ENCODE measurements around the gene CLCN3.

Gene CLCN3

DNA sequence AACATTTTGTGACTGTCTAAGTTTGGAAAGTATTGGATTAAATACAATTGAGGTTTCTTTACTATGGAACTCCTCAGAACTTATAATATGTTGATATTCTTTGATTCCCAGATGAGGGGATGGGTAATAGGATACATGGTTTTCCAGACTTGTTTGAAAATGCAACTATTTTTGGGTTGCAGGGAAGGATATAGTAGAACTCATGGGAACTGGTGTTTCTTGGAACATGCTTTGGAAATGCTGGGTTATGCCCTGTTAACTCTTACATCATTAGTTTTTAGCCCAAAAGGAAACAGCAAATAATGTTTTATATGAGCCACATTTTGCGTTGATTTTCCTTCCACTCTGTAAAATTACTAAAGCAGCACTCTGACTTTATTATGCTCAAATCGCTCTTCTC lies 95.4 kb downstream of the CLCN3 start:
- TF ChIP-seq TAF1 (IDR thresholded peaks at IDR 0.05; ENCODE audit: borderline replicate concordance, insufficient read depth, low read length) (no peak), FOXP2 (optimal IDR thresholded peaks at IDR 0.05; ENCODE audit: borderline replicate concordance, extremely low read depth, extremely low read length, insufficient read depth) (no peak), POLR2AphosphoS5 (IDR thresholded peaks at IDR 0.05; ENCODE audit: low read depth, low read length) (no peak), SIN3A (IDR thresholded peaks at IDR 0.05; ENCODE audit: borderline replicate concordance, insufficient read depth, low read length) (no peak)
- TF ChIP-seq, protein P1, sequence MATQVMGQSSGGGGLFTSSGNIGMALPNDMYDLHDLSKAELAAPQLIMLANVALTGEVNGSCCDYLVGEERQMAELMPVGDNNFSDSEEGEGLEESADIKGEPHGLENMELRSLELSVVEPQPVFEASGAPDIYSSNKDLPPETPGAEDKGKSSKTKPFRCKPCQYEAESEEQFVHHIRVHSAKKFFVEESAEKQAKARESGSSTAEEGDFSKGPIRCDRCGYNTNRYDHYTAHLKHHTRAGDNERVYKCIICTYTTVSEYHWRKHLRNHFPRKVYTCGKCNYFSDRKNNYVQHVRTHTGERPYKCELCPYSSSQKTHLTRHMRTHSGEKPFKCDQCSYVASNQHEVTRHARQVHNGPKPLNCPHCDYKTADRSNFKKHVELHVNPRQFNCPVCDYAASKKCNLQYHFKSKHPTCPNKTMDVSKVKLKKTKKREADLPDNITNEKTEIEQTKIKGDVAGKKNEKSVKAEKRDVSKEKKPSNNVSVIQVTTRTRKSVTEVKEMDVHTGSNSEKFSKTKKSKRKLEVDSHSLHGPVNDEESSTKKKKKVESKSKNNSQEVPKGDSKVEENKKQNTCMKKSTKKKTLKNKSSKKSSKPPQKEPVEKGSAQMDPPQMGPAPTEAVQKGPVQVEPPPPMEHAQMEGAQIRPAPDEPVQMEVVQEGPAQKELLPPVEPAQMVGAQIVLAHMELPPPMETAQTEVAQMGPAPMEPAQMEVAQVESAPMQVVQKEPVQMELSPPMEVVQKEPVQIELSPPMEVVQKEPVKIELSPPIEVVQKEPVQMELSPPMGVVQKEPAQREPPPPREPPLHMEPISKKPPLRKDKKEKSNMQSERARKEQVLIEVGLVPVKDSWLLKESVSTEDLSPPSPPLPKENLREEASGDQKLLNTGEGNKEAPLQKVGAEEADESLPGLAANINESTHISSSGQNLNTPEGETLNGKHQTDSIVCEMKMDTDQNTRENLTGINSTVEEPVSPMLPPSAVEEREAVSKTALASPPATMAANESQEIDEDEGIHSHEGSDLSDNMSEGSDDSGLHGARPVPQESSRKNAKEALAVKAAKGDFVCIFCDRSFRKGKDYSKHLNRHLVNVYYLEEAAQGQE (IDR thresholded peaks at IDR 0.05; ENCODE audit: insufficient read depth in 1 of 2, low read depth in 2 of 2, low read length in 2 of 2) = no peak

- TF ChIP-seq TAF1 (IDR thresholded peaks at IDR 0.05; ENCODE audit: borderline replicate concordance, insufficient read depth, low read length) (no peak), FOXP2 (optimal IDR thresholded peaks at IDR 0.05; ENCODE audit: borderline replicate concordance, extremely low read depth, extremely low read length, insufficient read depth) (no peak), POLR2AphosphoS5 (IDR thresholded peaks at IDR 0.05; ENCODE audit: low read depth, low read length) (no peak), SIN3A (IDR thresholded peaks at IDR 0.05; ENCODE audit: borderline replicate concordance, insufficient read depth, low read length) (no peak)
- TF ChIP-seq, protein P1 (IDR thresholded peaks at IDR 0.05; ENCODE audit: insufficient read depth in 1 of 2, low read depth in 2 of 2, low read length in 2 of 2) = no peak
Measured at GRCh38 chr4:169716677-169717076, 96.3 kb downstream of the CLCN3 start.

- no peak for TF ChIP-seq POLR2AphosphoS5 (IDR thresholded peaks at IDR 0.05; ENCODE audit: low read depth, low read length)
- no peak for TF ChIP-seq SIN3A (IDR thresholded peaks at IDR 0.05; ENCODE audit: borderline replicate concordance, insufficient read depth, low read length)
- TF ChIP-seq, protein P1 (IDR thresholded peaks at IDR 0.05; ENCODE audit: insufficient read depth in 1 of 2, low read depth in 2 of 2, low read length in 2 of 2) = no peak
- no peak for TF ChIP-seq TAF1 (IDR thresholded peaks at IDR 0.05; ENCODE audit: borderline replicate concordance, insufficient read depth, low read length)
- TF ChIP-seq FOXP2 (optimal IDR thresholded peaks at IDR 0.05; ENCODE audit: borderline replicate concordance, extremely low read depth, extremely low read length, insufficient read depth) = no peak
Measured at GRCh38 chr4:169720529-169720928, 100.2 kb downstream of the CLCN3 start.

DNA sequence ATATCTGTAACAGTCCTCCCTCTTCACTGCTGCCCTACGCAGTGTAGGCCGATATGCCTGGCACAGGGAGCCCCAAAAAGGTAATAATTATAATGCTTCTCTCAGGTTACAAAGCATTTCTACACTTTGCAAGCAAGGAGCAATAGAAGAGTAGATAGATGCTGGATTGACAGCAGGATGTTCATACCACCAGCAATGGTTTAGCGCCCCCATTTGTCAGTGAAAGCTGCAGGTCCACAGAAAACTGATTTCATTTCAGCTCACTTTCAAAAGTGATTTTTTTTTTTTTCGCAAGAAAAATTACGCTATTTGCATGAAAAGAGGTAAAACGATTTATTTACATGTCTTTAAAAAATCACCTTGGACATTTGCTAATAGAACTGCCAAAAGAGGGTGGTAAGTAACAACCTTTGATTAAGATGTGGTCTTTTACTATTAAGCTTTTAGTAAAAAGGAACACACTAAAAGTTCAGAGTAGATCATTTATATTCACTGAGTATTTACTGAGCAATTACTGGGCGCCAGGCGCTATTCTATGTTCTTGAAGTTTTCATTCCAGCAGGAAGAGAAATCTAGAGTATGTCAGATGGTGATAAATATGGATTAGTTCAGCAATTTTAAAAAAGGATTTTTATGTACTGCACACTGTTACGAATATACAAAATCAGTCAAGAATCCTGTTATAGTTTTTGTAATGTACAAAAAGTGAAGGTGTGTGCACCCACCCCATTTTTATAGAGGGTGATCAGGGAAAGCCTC lies 103.0 kb downstream of the CLCN3 start:
- TF ChIP-seq FOXP2 (optimal IDR thresholded peaks at IDR 0.05; ENCODE audit: borderline replicate concordance, extremely low read depth, extremely low read length, insufficient read depth) = no peak
- no peak for TF ChIP-seq SIN3A (IDR thresholded peaks at IDR 0.05; ENCODE audit: borderline replicate concordance, insufficient read depth, low read length)
- TF ChIP-seq TAF1 (IDR thresholded peaks at IDR 0.05; ENCODE audit: borderline replicate concordance, insufficient read depth, low read length) = no peak
- TF ChIP-seq, protein P1 (IDR thresholded peaks at IDR 0.05; ENCODE audit: insufficient read depth in 1 of 2, low read depth in 2 of 2, low read length in 2 of 2) = no peak
- TF ChIP-seq POLR2AphosphoS5 (IDR thresholded peaks at IDR 0.05; ENCODE audit: low read depth, low read length) = no peak
